H7 (cell line): Measurements from ENCODE around the gene KCNB1. TPM values are rescaled to one million over a fixed set of nuclear protein-coding genes. Genes with fewer than 3 reads are reported as not detected.
"Not testable (repeated sequence)": the region's sequence is repeated elsewhere in the genome, so short reads cannot be mapped to it uniquely, and the experiment has no call there.

ENCODE experiments used
- DNase-seq: peaks from one replicate; pipeline ENCODE4 v3.0.0; 2012
- H3K27me3 ChIP-seq: 2 replicates; pipeline ENCODE4 v1.6.0; 2011; ENCODE audit warnings: mild to moderate bottlenecking, low read length; ENCODE audit not compliant: control insufficient read depth, insufficient read depth
- H3K36me3 ChIP-seq: replicated peaks from 2 replicates; pipeline ENCODE4 v1.5.1; 2011; ENCODE audit warnings: low read length; ENCODE audit not compliant: control insufficient read depth, insufficient read depth
- H3K4me3 ChIP-seq: 2 replicates; pipeline ENCODE4 v1.5.1; 2011; ENCODE audit warnings: low read depth, mild to moderate bottlenecking, control low read depth, low read length, moderate library complexity; ENCODE audit not compliant: insufficient read depth
- total RNA-seq: library from RNA; depleted of rRNA; stranded (reverse); fragments of >200 nt; shearing (Covaris generic); gene quantifications from 2 replicates; pipeline ENCODE4 v1.2.3, GENCODE V29; 2014

The KCNB1 gene
- total RNA-seq, 1 experiment from 2014 or later = 0.48 TPM

GRCh38 chr20:49424536-49424935 is 57.9 kb downstream of the KCNB1 start:
- H3K27me3 ChIP-seq = no peaks in the 10 kb centered on the region
- H3K36me3 ChIP-seq = no peaks in the 10 kb centered on the region
- peak; percentile 35 for DNase-seq
- no peak overlapping the region for H3K4me3 ChIP-seq

DNA sequence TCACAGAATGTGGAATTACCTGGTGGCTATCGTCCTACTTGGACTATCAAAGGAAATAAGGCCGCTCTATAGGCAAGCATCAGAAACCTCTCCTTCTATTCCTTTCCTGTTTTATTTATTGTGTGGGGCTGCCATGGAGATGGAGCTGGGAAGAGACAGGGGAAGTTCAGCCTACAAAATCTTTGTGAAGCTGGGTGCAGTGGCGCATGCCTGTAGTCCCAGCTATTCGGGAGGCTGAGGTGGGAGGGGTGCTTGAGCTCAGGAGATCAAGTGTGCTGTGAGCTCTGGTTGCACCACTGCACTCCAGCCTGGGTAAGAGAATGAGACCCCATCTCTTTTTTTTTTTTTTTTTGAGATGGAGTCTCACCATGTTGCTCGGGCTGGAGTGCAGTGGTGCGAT is 60.3 kb downstream of the KCNB1 start:
- Histone ChIP-seq H3K36me3 (no peaks in the 10 kb centered on the region), H3K27me3 (no peaks in the 10 kb centered on the region), H3K4me3 (no peak overlapping the region)
- no peak for DNase-seq

- Histone ChIP-seq H3K36me3 (no peaks in the 10 kb centered on the region), H3K27me3 (no peaks in the 10 kb centered on the region), H3K4me3 (no peak overlapping the region)
- DNase-seq = no peak
These were observed 61.6 kb downstream of the KCNB1 start for GRCh38 chr20:49420811-49421295.

- Histone ChIP-seq H3K4me3 (no peak overlapping the region), H3K36me3 (no peaks in the 10 kb centered on the region), H3K27me3 (no peaks in the 10 kb centered on the region)
- no peak for DNase-seq
These were observed 62.2 kb downstream of the KCNB1 start for GRCh38 chr20:49420292-49420691.

GRCh38 chr20:49419785-49420184 is 62.7 kb downstream of the KCNB1 start:
- DNase-seq = no peak

GRCh38 chr20:49418809-49419208 is 63.7 kb downstream of the KCNB1 start:
- Histone ChIP-seq H3K36me3 (no peaks in the 10 kb centered on the region), H3K27me3 (no peaks in the 10 kb centered on the region), H3K4me3 (no peak overlapping the region)
- no peak for DNase-seq

More at GRCh38 chr20:49419785-49420184, 62.7 kb downstream of the KCNB1 start:
- Histone ChIP-seq H3K36me3 (no peaks in the 10 kb centered on the region), H3K27me3 (no peaks in the 10 kb centered on the region), H3K4me3 (no peak overlapping the region)

DNA sequence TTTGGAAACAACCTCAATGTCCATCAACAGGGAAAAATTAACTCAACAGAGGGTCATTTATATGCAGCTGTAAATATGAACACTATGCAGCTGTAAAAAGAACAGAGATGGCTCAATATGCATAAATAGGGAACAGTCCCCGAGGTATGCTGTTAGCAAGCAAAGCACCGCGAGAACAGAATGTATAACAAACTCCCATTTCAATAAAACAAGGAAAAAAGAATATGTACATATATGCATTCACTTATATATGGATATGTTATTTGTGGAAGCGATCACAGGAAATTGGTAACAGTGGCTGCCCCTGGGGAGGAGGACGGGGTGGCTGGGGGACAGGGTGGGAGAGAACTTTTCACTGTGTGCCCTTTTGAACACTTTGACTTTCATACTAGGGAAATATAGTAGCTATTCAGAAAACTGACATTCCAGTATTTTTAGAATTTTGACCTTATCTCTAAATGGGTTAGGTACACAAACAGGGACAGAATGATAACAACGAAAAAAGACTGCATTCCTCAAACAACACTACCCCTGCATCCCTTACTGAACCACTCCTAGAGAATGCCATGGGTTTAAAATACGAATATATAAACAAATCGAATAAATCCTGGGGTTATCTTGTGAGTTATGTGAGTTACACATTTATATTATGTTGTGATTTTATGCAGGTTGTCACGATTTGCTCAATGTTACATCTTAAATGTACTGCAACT is 64.5 kb downstream of the KCNB1 start:
- no peak overlapping the region for H3K4me3 ChIP-seq
- no peak for DNase-seq
- no peaks in the 10 kb centered on the region for H3K36me3 ChIP-seq
- no peaks in the 10 kb centered on the region for H3K27me3 ChIP-seq

DNA sequence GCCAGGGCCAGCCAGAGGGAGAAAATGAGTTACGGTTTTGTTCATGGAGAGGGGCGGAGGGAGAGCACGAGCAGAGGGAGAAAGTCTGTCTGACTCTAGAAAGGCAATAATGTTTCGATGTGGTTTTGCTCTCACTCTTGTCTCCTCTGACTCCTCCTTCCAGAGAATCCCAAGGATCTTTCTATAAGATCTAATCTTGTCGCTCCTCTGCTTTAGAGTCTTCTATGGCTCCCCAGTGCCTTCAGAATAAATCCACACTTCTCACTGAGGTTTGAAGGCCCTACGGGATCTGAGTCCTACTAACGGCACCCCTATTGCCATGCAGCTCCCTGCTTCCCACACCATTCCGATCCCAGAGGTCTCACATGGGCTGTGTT is 66.8 kb downstream of the KCNB1 start:
- Histone ChIP-seq H3K27me3 (no peaks in the 10 kb centered on the region), H3K36me3 (no peaks in the 10 kb centered on the region), H3K4me3 (no peak overlapping the region)
- DNase-seq = no peak

- H3K27me3 ChIP-seq = no peaks in the 10 kb centered on the region
- no peaks in the 10 kb centered on the region for H3K36me3 ChIP-seq
- no peak for DNase-seq
- no peak overlapping the region for H3K4me3 ChIP-seq
These were observed 67.3 kb downstream of the KCNB1 start for GRCh38 chr20:49415005-49415667.

GRCh38 chr20:49413677-49414076 is 68.8 kb downstream of the KCNB1 start:
- Histone ChIP-seq H3K4me3 (no peak overlapping the region), H3K27me3 (no peaks in the 10 kb centered on the region), H3K36me3 (no peaks in the 10 kb centered on the region)
- no peak for DNase-seq

- no peak overlapping the region for H3K4me3 ChIP-seq
- no peak for DNase-seq
- H3K36me3 ChIP-seq = no peaks in the 10 kb centered on the region
- H3K27me3 ChIP-seq = no peaks in the 10 kb centered on the region
These were observed 69.5 kb downstream of the KCNB1 start for GRCh38 chr20:49412953-49413352.

DNA sequence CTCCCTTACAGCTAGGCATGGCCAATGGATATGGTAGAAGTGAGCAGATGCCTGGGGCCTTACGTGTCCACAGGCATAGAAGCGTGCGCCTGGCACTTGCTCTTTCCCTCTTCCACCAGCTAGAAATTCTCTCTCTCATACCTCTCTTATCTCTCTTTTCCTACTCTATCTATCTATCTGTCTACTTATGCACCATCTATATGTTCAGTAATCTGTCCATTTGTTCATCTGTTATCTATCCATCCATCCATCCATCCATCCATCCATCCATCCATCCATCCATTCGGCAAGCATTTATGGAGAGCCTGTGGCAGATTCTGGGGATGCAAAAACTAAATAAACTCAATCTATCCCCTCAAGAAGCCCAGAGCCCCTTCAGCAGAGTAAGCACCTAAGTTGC is 70.2 kb downstream of the KCNB1 start:
- DNase-seq = no peak
- Histone ChIP-seq H3K36me3 (no peaks in the 10 kb centered on the region), H3K27me3 (no peaks in the 10 kb centered on the region), H3K4me3 (no peak overlapping the region)

GRCh38 chr20:49411221-49411925 is 71.1 kb downstream of the KCNB1 start:
- DNase-seq = no peak
- Histone ChIP-seq H3K4me3 (no peak overlapping the region), H3K27me3 (no peaks in the 10 kb centered on the region), H3K36me3 (no peaks in the 10 kb centered on the region)

- H3K36me3 ChIP-seq, H3K27me3 ChIP-seq, H3K4me3 ChIP-seq, DNase-seq: not testable (repeated sequence)
These were observed 72.4 kb downstream of the KCNB1 start for GRCh38 chr20:49409975-49410621.
